Astrocyte of the spinal cord (primary cell): ENCODE results near the gene PCSK6.

Experiments used
- DNase-seq: peaks from one replicate; pipeline ENCODE4 v3.0.0; 2011; ENCODE audit warnings: low read depth, low spot score
- H3K4me3 ChIP-seq: 2 replicates; pipeline ENCODE4 v1.5.1; 2011; ENCODE audit warnings: low read depth, mild to moderate bottlenecking, low read length, moderate library complexity
- in situ Hi-C: cut with HindIII; loops from 2 replicates; pipeline ENCODE4 v1.10.0; 2017; ENCODE audit warnings: low sequenced_read_pairs
- TF ChIP-seq, protein P1 (sequence below): IDR thresholded peaks from 2 replicates; pipeline ENCODE4 v1.5.1; 2012; ENCODE audit warnings: low read depth, mild to moderate bottlenecking, low read length, inconsistent platforms

Gene PCSK6

DNA sequence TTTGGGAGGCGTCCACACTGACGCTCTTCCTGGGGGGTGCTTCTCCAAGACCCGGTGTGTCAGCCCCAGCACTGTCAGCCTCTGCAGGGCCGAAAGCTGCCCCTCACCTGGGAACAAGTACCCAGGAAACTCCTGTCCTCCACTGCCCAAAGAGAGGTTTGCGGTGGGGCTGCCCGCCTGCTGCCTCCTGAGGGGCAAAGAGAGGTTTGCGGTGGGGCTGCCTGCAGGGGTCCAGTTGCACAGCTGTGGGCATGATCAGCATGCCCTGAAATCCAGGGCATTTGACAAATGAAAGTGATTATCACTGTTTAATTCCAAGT lies 179.4 kb downstream of the PCSK6 start:
- DNase-seq, result no peak
- no peak overlapping the region for H3K4me3 ChIP-seq
- TF ChIP-seq, protein P1, sequence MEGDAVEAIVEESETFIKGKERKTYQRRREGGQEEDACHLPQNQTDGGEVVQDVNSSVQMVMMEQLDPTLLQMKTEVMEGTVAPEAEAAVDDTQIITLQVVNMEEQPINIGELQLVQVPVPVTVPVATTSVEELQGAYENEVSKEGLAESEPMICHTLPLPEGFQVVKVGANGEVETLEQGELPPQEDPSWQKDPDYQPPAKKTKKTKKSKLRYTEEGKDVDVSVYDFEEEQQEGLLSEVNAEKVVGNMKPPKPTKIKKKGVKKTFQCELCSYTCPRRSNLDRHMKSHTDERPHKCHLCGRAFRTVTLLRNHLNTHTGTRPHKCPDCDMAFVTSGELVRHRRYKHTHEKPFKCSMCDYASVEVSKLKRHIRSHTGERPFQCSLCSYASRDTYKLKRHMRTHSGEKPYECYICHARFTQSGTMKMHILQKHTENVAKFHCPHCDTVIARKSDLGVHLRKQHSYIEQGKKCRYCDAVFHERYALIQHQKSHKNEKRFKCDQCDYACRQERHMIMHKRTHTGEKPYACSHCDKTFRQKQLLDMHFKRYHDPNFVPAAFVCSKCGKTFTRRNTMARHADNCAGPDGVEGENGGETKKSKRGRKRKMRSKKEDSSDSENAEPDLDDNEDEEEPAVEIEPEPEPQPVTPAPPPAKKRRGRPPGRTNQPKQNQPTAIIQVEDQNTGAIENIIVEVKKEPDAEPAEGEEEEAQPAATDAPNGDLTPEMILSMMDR, result no peak
- in situ Hi-C loops, result no loop called here

DNA sequence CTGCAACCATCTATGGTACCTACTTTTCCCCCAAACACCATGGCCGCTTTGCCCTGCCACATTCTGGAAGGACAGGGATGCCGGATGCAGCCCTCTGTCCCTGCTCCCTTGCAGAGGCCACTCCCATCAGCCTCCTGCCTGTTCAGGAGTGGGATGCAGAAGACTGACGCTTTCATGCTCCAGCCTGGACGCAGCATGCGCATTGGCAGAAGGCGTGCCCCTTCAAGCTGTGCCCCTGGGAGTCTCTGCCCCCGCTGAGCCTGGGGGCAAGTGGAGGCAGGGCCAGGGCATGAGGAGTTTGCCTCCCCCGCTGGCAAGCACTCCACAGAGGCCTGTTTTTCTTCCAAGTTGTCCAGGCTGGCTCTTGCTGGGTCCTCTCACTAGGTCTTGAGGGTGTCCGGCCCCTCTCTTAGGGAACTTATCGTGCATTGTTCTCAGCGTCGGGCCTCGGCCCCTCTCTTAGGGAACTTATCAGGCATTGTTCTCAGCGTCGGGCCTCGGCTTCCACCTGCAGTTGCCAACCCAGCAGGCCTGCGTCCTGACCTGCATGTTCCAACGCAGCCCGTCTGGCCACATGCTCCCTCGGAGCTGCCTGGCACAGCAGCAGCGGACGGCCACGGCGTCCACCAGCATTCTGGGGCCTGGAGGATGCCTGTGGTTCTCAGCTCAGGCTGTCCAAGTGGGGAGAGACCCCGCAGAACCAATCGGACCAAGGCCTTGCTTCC lies 179.9 kb downstream of the PCSK6 start:
- TF ChIP-seq, protein P1, result no peak
- DNase-seq, result no peak
- in situ Hi-C loops, result no loop called here
- no peak overlapping the region for H3K4me3 ChIP-seq

DNA sequence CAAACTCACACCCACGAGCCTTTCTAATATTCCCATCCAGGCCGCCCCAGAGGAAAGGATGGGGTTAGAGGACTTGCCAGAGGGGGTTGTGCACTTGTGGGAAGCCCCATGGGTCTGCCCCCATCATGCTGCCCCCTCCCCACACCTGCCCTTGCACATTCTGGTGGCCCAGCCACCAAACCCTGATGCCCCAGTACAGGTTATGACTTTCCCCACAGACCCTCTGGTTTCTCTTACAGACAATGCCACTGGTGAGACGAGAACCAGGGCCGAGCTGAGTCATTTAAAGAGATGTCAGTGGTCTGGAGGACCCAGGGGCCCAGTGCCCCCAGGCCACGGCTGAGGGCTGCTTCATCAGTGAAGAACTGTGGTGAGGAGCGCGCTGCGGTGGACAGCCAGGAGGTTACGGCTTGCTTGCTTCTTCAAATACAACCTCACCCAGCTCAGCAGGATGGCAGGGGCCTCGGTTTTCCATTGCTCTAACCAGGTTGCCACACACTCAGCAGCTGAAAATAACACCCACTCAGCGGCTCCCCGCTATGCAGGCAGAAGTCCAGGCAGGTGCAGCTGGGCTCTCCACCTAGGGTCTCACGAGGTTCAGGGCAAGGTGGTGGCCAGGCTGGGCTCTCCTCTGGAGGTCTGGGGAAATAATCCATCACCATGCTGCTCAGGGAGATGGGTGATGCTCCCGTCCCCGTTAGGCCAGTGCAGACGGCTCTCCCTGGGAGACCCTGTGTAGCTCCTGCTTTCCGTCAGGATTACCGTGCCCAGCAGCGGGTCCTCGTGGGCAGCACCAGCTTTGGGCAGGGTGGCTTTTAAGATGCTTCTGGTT lies 180.7 kb downstream of the PCSK6 start:
- no peak for DNase-seq
- TF ChIP-seq, protein P1, result no peak
- in situ Hi-C loops, result no loop called here
- no peak overlapping the region for H3K4me3 ChIP-seq

DNA sequence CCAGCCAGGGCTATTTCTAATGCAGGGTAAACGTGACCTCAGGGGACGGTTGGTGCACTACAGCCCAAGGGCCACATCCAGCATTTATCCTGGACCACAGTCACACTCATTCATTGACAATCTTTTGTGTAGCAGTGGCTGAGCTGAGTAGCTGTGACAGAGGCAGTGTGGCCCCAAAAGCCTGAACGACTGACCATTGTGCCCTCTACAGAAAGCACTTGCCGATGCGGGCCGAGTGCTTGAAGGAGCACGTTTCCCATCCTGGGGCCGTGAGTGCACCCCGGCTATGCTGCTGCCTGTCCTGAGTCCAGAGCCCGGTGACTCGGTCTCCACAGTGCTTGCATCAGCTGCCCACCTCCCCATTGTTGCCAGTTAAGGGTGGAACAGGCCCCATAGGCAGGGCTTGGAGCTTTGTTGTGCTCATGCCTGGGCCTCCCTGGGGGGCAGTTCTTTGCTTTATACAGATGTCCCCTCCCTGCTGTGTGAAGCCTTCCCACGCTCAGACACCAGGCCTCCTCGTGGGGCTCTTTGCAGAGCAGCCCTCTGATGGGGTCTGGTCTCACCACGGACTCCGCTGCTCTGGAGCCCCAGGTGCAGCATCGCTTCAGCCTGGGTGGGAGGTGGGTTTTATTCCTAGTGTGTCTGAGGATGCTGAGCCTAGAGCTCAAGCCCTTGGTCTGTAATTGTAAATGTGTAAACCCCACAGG lies 181.5 kb downstream of the PCSK6 start:
- no peak overlapping the region for H3K4me3 ChIP-seq
- in situ Hi-C loops, result no loop called here
- TF ChIP-seq, protein P1, result no peak
- no peak for DNase-seq

DNA sequence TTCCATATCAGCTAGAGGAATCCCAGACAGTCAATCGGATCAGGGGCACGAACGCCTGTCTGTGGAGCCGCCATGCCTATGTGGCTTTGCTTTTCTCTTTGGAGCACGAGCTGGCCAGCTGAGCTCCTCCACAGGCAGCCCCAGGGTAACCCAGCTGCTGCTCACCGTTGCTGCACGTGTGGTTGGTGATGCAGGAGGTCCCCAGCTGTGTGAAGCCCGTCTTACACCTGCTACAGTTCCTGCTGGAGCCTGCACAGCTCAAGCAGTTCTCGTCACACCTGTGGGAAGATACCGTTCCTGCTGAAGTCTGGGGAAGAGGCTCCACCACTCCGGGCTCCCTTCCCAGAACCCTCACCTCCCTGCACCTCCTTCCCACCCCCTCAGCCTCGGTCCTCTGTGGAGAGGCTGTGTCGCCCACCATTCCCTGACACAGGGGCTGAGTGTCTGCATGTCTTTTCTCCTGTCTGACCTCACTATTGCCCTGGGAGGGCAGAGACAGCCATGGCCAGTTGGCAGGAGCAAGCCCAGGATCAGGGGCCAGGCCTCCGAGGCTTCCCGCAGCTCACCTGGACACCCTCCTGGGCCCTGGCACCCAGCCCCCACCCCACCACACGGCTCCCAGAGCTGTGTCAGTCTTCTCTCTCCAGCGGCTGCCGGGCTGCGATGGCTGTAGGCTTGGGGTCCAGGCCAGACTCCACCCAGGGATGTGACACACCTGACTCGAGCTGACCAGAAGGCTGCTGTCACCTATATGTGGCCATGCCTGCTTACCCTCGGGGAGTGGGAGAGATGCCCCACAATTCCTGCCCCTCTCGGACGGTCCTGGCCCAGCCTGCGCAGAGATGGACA lies 182.2 kb downstream of the PCSK6 start:
- no peak for DNase-seq

More for the DNA sequence above, 182.2 kb downstream of the PCSK6 start:
- no peak overlapping the region for H3K4me3 ChIP-seq
- TF ChIP-seq, protein P1, result no peak
- in situ Hi-C loops, result no loop called here
